Glutamatergic neuron (in vitro differentiated cells): ENCODE results near the gene KNDC1. TPM values are rescaled to one million over a fixed set of nuclear protein-coding genes. Genes with fewer than 3 reads are reported as not detected.

Experiments used
- DNase-seq: peaks from one replicate; pipeline ENCODE4 v3.0.0; 2022
- H3K27ac Mint-ChIP-seq: one replicate; pipeline ENCODE4 v1.8.0; 2020; ENCODE audit warnings: mild to moderate bottlenecking, mixed read lengths, inconsistent platforms; ENCODE audit not compliant: unreplicated experiment
- H3K27me3 Mint-ChIP-seq: one replicate; pipeline ENCODE4 v1.8.0; 2020; ENCODE audit warnings: mild to moderate bottlenecking, moderate library complexity, mixed read lengths, inconsistent platforms; ENCODE audit not compliant: unreplicated experiment
- H3K36me3 Mint-ChIP-seq: one replicate; pipeline ENCODE4 v1.8.0; 2020; ENCODE audit warnings: mild to moderate bottlenecking, mixed read lengths, inconsistent platforms; ENCODE audit not compliant: unreplicated experiment
- H3K4me1 Mint-ChIP-seq: one replicate; pipeline ENCODE4 v1.8.0; 2020; ENCODE audit warnings: mild to moderate bottlenecking, low read depth, mixed read lengths, inconsistent platforms; ENCODE audit not compliant: unreplicated experiment
- H3K4me3 Mint-ChIP-seq: one replicate; pipeline ENCODE4 v1.8.0; 2020; ENCODE audit warnings: mild to moderate bottlenecking, mixed read lengths, inconsistent platforms; ENCODE audit not compliant: unreplicated experiment
- H3K9me3 Mint-ChIP-seq: one replicate; pipeline ENCODE4 v1.8.0; 2020; ENCODE audit warnings: mild to moderate bottlenecking, moderate library complexity, mixed read lengths, inconsistent platforms; ENCODE audit not compliant: unreplicated experiment
- total RNA-seq: library from RNA; stranded (reverse); fragmentation: NEBNext Ultra II Directional; extraction: Animal tissue kit (Norgen Biotek cat#: 25700); gene quantifications from one replicate; pipeline ENCODE4 v1.2.1, GENCODE V29; 2021; ENCODE audit not compliant: unreplicated experiment
- TF ChIP-seq, protein P1 (sequence below): fragments of 200-600 bp; sonication (generic); IDR thresholded peaks from one replicate; pipeline ENCODE4 v1.5.0; 2021; ENCODE audit not compliant: partially characterized antibody, unreplicated experiment

The KNDC1 gene
- total RNA-seq, 1 donor from 2014 or later = 7.4 TPM

DNA sequence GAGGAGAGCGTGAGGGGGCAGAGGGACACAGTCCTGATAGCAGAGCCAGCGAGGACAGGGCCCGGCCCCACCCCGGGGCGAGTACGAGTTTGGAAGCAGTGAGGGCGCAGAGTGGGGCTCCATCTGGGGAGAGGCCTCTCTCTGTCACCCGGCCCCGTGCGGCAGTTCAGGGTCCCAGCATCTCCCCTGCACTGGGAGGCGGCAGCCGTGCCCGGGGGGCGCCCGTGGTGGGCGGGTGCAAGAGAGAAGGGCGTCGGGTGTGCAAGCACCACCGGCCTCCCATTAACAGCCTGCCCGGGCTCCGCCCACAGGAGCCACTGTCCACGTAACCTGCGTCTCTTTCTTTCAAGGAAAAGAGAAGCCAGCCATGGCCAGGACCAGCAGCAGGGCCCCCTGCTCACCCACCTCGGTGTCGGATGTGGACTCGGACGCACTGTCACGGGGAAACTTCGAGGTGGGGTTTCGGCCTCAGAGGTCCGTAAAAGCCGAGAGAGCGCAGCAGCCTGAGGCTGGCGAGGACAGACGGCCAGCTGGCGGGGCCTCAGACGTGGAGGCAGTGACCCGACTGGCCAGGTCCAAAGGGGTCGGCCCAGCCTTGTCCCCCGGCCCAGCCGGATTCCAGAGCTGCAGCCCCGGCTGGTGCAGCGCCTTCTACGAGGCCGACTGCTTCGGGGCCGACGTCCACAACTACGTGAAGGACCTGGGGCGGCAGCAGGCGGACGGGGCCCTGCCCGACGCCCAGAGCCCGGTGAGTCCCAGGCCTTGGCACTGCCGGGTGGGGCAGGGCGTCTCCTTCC is 41.3 kb downstream of the KNDC1 start:
- H3K27ac Mint-ChIP-seq = no peak overlapping the region
- no peak for DNase-seq
- TF ChIP-seq, protein P1, sequence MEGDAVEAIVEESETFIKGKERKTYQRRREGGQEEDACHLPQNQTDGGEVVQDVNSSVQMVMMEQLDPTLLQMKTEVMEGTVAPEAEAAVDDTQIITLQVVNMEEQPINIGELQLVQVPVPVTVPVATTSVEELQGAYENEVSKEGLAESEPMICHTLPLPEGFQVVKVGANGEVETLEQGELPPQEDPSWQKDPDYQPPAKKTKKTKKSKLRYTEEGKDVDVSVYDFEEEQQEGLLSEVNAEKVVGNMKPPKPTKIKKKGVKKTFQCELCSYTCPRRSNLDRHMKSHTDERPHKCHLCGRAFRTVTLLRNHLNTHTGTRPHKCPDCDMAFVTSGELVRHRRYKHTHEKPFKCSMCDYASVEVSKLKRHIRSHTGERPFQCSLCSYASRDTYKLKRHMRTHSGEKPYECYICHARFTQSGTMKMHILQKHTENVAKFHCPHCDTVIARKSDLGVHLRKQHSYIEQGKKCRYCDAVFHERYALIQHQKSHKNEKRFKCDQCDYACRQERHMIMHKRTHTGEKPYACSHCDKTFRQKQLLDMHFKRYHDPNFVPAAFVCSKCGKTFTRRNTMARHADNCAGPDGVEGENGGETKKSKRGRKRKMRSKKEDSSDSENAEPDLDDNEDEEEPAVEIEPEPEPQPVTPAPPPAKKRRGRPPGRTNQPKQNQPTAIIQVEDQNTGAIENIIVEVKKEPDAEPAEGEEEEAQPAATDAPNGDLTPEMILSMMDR = no peak
- H3K27me3 Mint-ChIP-seq = no peaks in the 10 kb centered on the region
- no peaks in the 10 kb centered on the region for H3K4me1 Mint-ChIP-seq
- no peak overlapping the region for H3K4me3 Mint-ChIP-seq
- H3K9me3 Mint-ChIP-seq = no peaks in the 10 kb centered on the region
- no peaks in the 10 kb centered on the region for H3K36me3 Mint-ChIP-seq

DNA sequence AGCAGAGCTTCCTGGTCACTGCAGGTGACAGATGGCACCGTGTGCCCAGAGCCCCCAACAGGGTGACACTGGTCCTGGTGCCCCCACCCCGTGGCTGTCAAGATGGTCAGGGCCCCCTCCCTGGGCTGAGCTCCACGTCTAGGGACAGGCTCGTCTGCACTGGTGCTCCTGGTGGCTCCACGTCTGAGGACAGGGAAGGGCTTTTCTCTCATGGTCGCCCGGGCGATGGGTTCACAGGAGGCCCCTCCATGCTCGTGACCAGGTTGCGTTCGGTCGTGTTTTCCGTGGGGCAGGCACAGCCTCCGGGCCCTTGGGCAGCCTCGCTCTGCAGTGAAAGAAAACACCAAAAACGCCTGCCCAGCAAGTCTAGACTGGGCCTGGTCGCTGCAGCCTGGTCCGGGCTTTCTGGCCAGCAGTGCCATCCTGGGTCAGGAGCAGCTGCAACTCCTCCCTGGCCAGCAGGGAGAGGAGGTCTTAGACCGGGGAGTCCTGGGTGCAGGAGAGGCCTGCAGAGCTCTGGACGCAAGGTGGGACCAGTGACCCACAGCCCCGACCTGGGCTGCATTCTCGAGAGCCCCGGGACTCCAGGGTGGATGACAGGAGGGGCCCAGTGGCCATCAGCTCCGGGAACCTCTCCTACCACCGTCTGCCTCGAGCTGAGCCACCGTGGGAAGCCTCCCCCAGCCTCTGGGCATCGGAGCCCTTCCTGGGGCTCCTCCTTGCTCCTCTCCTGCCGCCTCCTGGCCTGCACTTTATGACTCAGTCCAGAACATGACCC is 42.1 kb downstream of the KNDC1 start:
- Mint-ChIP-seq H3K27ac (no peak overlapping the region), H3K36me3 (no peaks in the 10 kb centered on the region), H3K4me3 (no peak overlapping the region), H3K4me1 (no peaks in the 10 kb centered on the region), H3K27me3 (no peaks in the 10 kb centered on the region), H3K9me3 (no peaks in the 10 kb centered on the region)
- DNase-seq = no peak
- TF ChIP-seq, protein P1 = no peak

DNA sequence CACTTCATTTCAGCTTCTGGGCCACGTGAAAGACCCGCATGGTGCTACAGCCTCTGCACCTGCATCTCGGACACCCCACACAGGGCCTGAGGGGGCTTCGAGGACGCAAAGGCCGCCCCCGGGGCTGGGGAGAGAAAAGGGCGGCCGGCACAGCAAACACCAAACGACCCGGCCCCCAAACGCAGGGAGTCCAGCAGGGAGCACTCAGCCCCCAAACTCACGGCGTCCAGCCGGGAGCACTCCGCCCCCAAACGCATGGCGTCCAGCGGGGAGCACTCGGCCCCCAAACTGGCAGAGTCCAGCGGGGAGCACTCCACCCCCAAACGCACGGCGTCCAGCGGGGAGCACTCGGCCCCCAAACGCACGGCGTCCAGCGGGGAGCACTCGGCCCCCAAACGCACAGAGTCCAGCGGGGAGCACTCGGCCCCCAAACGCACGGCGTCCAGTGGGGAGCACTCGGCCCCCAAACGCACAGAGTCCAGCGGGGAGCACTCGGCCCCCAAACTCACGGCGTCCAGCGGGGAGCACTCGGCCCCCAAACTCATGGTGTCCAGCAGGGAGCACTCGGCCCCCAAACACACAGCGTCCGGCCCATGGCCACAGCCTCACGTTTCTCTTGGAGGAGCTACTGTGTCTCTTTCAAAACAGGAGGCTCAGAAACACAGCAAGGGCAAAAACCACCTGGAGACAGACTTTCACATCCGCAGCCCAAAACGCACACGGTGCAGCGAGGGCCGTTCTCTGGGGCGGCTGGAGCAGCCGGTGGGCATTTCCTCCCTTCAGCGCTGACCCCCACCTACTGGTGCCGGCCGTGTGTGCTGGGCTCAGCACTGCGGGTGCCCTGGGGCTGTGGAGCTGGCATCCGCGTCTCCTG is 43.0 kb downstream of the KNDC1 start:
- no peak for DNase-seq
- no peaks in the 10 kb centered on the region for H3K4me1 Mint-ChIP-seq
- no peak overlapping the region for H3K27ac Mint-ChIP-seq
- H3K9me3 Mint-ChIP-seq = no peaks in the 10 kb centered on the region
- TF ChIP-seq, protein P1 = no peak
- H3K4me3 Mint-ChIP-seq = no peak overlapping the region
- H3K27me3 Mint-ChIP-seq = no peaks in the 10 kb centered on the region
- H3K36me3 Mint-ChIP-seq = no peaks in the 10 kb centered on the region

DNA sequence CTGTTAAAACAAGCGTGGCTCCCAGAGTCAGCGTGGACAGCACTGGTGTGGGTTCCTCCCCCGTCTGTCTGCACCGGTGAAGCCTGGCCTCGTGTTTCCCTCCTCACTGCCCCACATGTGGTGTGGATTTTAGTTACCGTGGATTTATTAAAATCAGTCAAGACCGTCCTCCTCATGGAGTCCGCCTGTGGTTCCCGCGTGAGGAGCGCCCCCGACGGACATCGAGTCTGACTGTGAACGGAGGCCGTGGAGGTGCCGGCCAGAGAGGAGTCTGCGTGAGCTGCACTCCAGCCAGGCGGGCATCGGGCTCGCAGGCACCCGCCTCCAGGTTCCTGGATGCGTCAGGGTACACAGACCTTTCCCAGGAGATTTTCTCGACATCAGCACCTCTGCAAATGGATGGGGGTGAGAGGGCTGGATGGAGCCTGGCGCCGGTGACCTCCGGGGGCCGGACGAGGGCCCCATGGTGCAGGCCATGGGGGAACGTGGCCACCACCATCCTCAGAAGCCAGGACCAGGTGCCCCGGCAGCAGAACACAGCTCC is 43.7 kb downstream of the KNDC1 start:
- H3K4me3 Mint-ChIP-seq = no peak overlapping the region
- H3K4me1 Mint-ChIP-seq = no peaks in the 10 kb centered on the region
- no peaks in the 10 kb centered on the region for H3K27me3 Mint-ChIP-seq
- TF ChIP-seq, protein P1 = no peak
- DNase-seq = no peak
- no peaks in the 10 kb centered on the region for H3K36me3 Mint-ChIP-seq
- H3K27ac Mint-ChIP-seq = no peak overlapping the region
- no peaks in the 10 kb centered on the region for H3K9me3 Mint-ChIP-seq
